H9 (cell line): ENCODE data around the gene NOC3L. TPM values are rescaled to one million over a fixed set of nuclear protein-coding genes. Genes with fewer than 3 reads are reported as not detected.

ENCODE experiments used
- DNase-seq: peaks from one replicate; pipeline ENCODE4 v3.0.0-alpha.2; 2017
- H2AFZ ChIP-seq: one replicate; pipeline ENCODE4 v1.6.1; 2013; ENCODE audit warnings: mild to moderate bottlenecking, low read length, control low read depth, moderate library complexity
- H2AK5ac ChIP-seq: 2 replicates; pipeline ENCODE4 v1.6.1; 2013; ENCODE audit warnings: low read length, control low read depth, mixed read lengths; ENCODE audit not compliant: insufficient read length
- H2BK120ac ChIP-seq: one replicate; pipeline ENCODE4 v1.6.1; 2013; ENCODE audit warnings: low read depth, mild to moderate bottlenecking, low read length, control low read depth, inconsistent platforms; ENCODE audit not compliant: poor library complexity, severe bottlenecking
- H2BK12ac ChIP-seq: 2 replicates; pipeline ENCODE4 v1.6.1; 2013; ENCODE audit warnings: low read length, control low read depth, mixed read lengths, low read depth; ENCODE audit not compliant: insufficient read length
- H2BK15ac ChIP-seq: 2 replicates; pipeline ENCODE4 v1.6.1; 2013; ENCODE audit warnings: low read depth, low read length, control low read depth
- H2BK20ac ChIP-seq: one replicate; pipeline ENCODE4 v1.6.1; 2013; ENCODE audit warnings: low read depth, mild to moderate bottlenecking, low read length, control low read depth, inconsistent platforms; ENCODE audit not compliant: poor library complexity, severe bottlenecking
- H2BK5ac ChIP-seq: 2 replicates; pipeline ENCODE4 v1.6.1; 2013; ENCODE audit warnings: low read length, control low read depth, mixed read lengths; ENCODE audit not compliant: insufficient read length
- H3K14ac ChIP-seq: 2 replicates; pipeline ENCODE4 v1.6.1; 2013; ENCODE audit warnings: low read length, control low read depth; ENCODE audit not compliant: insufficient read depth
- H3K18ac ChIP-seq: 2 replicates; pipeline ENCODE4 v1.6.1; 2013; ENCODE audit warnings: low read depth, mild to moderate bottlenecking, mixed read lengths, low read length, control low read depth; ENCODE audit not compliant: insufficient read length
- H3K23ac ChIP-seq: 2 replicates; pipeline ENCODE4 v1.6.1; 2013; ENCODE audit warnings: low read length, control low read depth, mixed read lengths, low read depth; ENCODE audit not compliant: insufficient read length
- H3K23me2 ChIP-seq: 2 replicates; pipeline ENCODE4 v1.6.1; 2013; ENCODE audit warnings: low read depth, mild to moderate bottlenecking, mixed read lengths, low read length, control low read depth; ENCODE audit not compliant: insufficient read length, poor library complexity, severe bottlenecking
- H3K27ac ChIP-seq: 2 replicates; pipeline ENCODE4 v1.5.1; 2013; ENCODE audit warnings: low read length, control low read depth, mixed read lengths, low read depth; ENCODE audit not compliant: insufficient read length
- H3K27me3 ChIP-seq: 2 replicates; pipeline ENCODE4 v1.6.1; 2013; ENCODE audit warnings: low read length, control low read depth, inconsistent platforms; ENCODE audit not compliant: insufficient read depth
- H3K4ac ChIP-seq: 2 replicates; pipeline ENCODE4 v1.6.1; 2013; ENCODE audit warnings: low read depth, mild to moderate bottlenecking, control low read depth, inconsistent platforms, low read length, moderate library complexity
- H3K4me1 ChIP-seq: 2 replicates; pipeline ENCODE4 v1.6.1; 2013; ENCODE audit warnings: low read length, control low read depth, inconsistent platforms; ENCODE audit not compliant: insufficient read depth
- H3K4me2 ChIP-seq: 2 replicates; pipeline ENCODE4 v1.6.1; 2013; ENCODE audit warnings: low read length, control low read depth, mixed read lengths; ENCODE audit not compliant: insufficient read length, insufficient read depth
- H3K56ac ChIP-seq: 2 replicates; pipeline ENCODE4 v1.6.1; 2013; ENCODE audit warnings: low read depth, mild to moderate bottlenecking, mixed read lengths, low read length, control low read depth; ENCODE audit not compliant: insufficient read length
- H3K79me1 ChIP-seq: 2 replicates; pipeline ENCODE4 v1.6.1; 2013; ENCODE audit warnings: low read depth, mild to moderate bottlenecking, moderate library complexity, low read length, control low read depth, inconsistent platforms; ENCODE audit not compliant: insufficient read depth, poor library complexity, severe bottlenecking
- H3K79me2 ChIP-seq: 2 replicates; pipeline ENCODE4 v1.6.1; 2013; ENCODE audit warnings: low read length, control low read depth, inconsistent platforms; ENCODE audit not compliant: insufficient read depth
- H3K9ac ChIP-seq: 2 replicates; pipeline ENCODE4 v1.6.1; 2013; ENCODE audit warnings: low read length, control low read depth, mixed read lengths; ENCODE audit not compliant: insufficient read length; ENCODE audit errors: extremely low read depth
- H3K9me3 ChIP-seq: one replicate; pipeline ENCODE4 v1.6.1; 2013; ENCODE audit warnings: low read depth, low read length, inconsistent platforms; ENCODE audit not compliant: control insufficient read depth
- H3T11ph ChIP-seq: one replicate; pipeline ENCODE4 v1.6.1; 2013; ENCODE audit warnings: mild to moderate bottlenecking, low read length, control low read depth, inconsistent platforms
- H4K20me1 ChIP-seq: one replicate; pipeline ENCODE4 v1.6.1; 2013; ENCODE audit not compliant: control insufficient read depth, insufficient read length, insufficient read depth
- H4K5ac ChIP-seq: 2 replicates; pipeline ENCODE4 v1.6.1; 2013; ENCODE audit warnings: low read depth, mild to moderate bottlenecking, mixed read lengths, low read length, control low read depth; ENCODE audit not compliant: insufficient read length
- H4K8ac ChIP-seq: replicated peaks from 2 replicates; pipeline ENCODE4 v1.6.1; 2013; ENCODE audit warnings: low read length, control low read depth, mixed read lengths, low read depth; ENCODE audit not compliant: insufficient read length
- H4K91ac ChIP-seq: 2 replicates; pipeline ENCODE4 v1.6.1; 2013; ENCODE audit warnings: low read depth, mild to moderate bottlenecking, moderate library complexity, mixed read lengths, low read length, control low read depth; ENCODE audit not compliant: insufficient read length
- H3K27ac Mint-ChIP-seq, 3 experiments: 2 replicates in 2 of 3; 3 replicates in 1 of 3; pipeline ENCODE4 v1.8.0; 2020 to 2021; ENCODE audit warnings: mixed read lengths in 3 of 3, mild to moderate bottlenecking in 1 of 3, moderate library complexity in 1 of 3
- H3K27me3 Mint-ChIP-seq: 2 replicates; pipeline ENCODE4 v1.8.0; 2021; ENCODE audit warnings: low read depth, mild to moderate bottlenecking, moderate library complexity, mixed read lengths
- H3K36me3 Mint-ChIP-seq, 3 experiments: 2 replicates in 2 of 3; 3 replicates in 1 of 3; pipeline ENCODE4 v1.8.0; 2020 to 2021; ENCODE audit warnings: low read depth in 3 of 3, mixed read lengths in 3 of 3; ENCODE audit not compliant: insufficient read depth in 1 of 3
- H3K4me1 Mint-ChIP-seq, 2 experiments: 2 replicates each; pipeline ENCODE4 v1.8.0; 2020; ENCODE audit warnings: mixed read lengths in 2 of 2
- H3K4me3 Mint-ChIP-seq, 2 experiments: 2 replicates in 1 of 2; 3 replicates in 1 of 2; pipeline ENCODE4 v1.8.0; 2020 to 2021; ENCODE audit warnings: mild to moderate bottlenecking in 2 of 2, mixed read lengths in 2 of 2, moderate library complexity in 1 of 2
- H3K9me3 Mint-ChIP-seq, 2 experiments: 2 replicates in 1 of 2; 3 replicates in 1 of 2; pipeline ENCODE4 v1.8.0; 2020; ENCODE audit warnings: mild to moderate bottlenecking in 2 of 2, mixed read lengths in 2 of 2, moderate library complexity in 1 of 2
- CTCF ChIP-seq: fragments of 200-600 bp; sonication (generic); conservative IDR thresholded peaks from 3 replicates; pipeline ENCODE4 v1.8.0; 2021; ENCODE audit warnings: antibody characterized with exemption, mild to moderate bottlenecking
- WGBS: extraction: QIAGEN DNeasy Blood & Tissue Kit; methylation state at CpG from one replicate; pipeline ENCODE4 v1.1.7; 2013; ENCODE audit warnings: missing lambda C conversion rate, low lambda C conversion rate, mixed read lengths; ENCODE audit not compliant: insufficient read length; ENCODE audit errors: extremely low coverage; 5-methylcytosine and 5-hydroxymethylcytosine counted together
- total RNA-seq: library from RNA; stranded (reverse); gene quantifications from 2 replicates; pipeline ENCODE4 v1.2.1, GENCODE V29; 2021

The NOC3L gene
- total RNA-seq, 1 experiment from 2014 or later: 35.8 TPM

GRCh38 chr10:94292434-94293090, 70.2 kb downstream of the NOC3L start:
- H2BK5ac ChIP-seq: no peak overlapping the region
- H2BK15ac ChIP-seq: no peak overlapping the region
- TF ChIP-seq CTCF: no peak
- Mint-ChIP-seq H3K27ac (no peak overlapping the region), H3K4me3 (no peak overlapping the region), H3K4me1 (peaks cover 17 to 20% of the 10 kb centered on the region in 2 experiments), H3K27me3 (peaks cover 2% of the 10 kb centered on the region), H3K9me3 (no peaks in the 10 kb centered on the region), H3K36me3 (no peaks in the 10 kb centered on the region)
- no peak overlapping the region for H2AFZ ChIP-seq
- H4K8ac ChIP-seq: no peak overlapping the region
- no peaks in the 10 kb centered on the region for H3K23me2 ChIP-seq
- H4K91ac ChIP-seq: no peak overlapping the region
- no peaks in the 10 kb centered on the region for H3K79me2 ChIP-seq
- no peak overlapping the region for H3K4ac ChIP-seq
- H2BK20ac ChIP-seq: no peak overlapping the region
- no peak overlapping the region for H3K18ac ChIP-seq
- H3K4me2 ChIP-seq: no peak overlapping the region
- H3K27me3 ChIP-seq: no peaks in the 10 kb centered on the region
- no peak for DNase-seq
- H3K14ac ChIP-seq: no peak overlapping the region
- H3K79me1 ChIP-seq: no peaks in the 10 kb centered on the region
- no peak overlapping the region for H2BK120ac ChIP-seq
- no peak overlapping the region for H3K56ac ChIP-seq
- no peak overlapping the region for H4K5ac ChIP-seq
- H3T11ph ChIP-seq: no peak overlapping the region
- WGBS: no CpG with 5 or more reads among the region's 2 CpGs
- no peak overlapping the region for H3K27ac ChIP-seq
- no peak overlapping the region for H2AK5ac ChIP-seq
- no peak overlapping the region for H2BK12ac ChIP-seq
- no peak overlapping the region for H3K23ac ChIP-seq
- H3K4me1 ChIP-seq: 0 out of 2 replicates have a peak, but pooled peaks cover 9% of the 10 kb centered on the region
- H3K9me3 ChIP-seq: no peaks in the 10 kb centered on the region
- H3K9ac ChIP-seq: no peak overlapping the region
- no peaks in the 10 kb centered on the region for H4K20me1 ChIP-seq
